K562 (cell line): ENCODE results near the gene EXOC4. TPM values are rescaled to one million over a fixed set of nuclear protein-coding genes. Genes with fewer than 3 reads are reported as not detected.

Source experiments
- ATAC-seq: fragments of 200-7000 bp; cut with Tn5 transposase; 3 replicates; pipeline ENCODE4 v1.9.1; 2020; ENCODE audit warnings: moderate library complexity
- BruUV-seq: library from RNA; stranded (reverse); fragments of 400-500 nt; replicated peaks from 2 replicates; lab custom pipeline; 2021; lab: Mats Ljungman, UMichigan
- CTCF ChIA-PET: fragments of 300-600 bp; formaldehyde crosslinking; extraction: SDS; loops from one replicate; lab custom pipeline; 2021; ENCODE audit warnings: low intra/inter-chr PET ratio; lab: Yijun Ruan, JAX
- POLR2A ChIA-PET: fragments of 300-600, 350-650 bp; sonication (Branson Sonifier 250); formaldehyde crosslinking; extraction: SDS; loops from one replicate; lab custom pipeline; 2021; ENCODE audit warnings: antibody characterized with exemption, inconsistent platforms; lab: Yijun Ruan, JAX
- DNase-seq, 4 experiments: peaks; one replicate each; pipeline versions ENCODE4 v3.0.0 to v3.0.0-alpha.2; 2011 to 2018; ENCODE audit warnings: low spot score in 3 of 4, mixed read lengths in 3 of 4; ENCODE audit errors: extremely low read depth in 1 of 4
- FAIRE-seq: peaks from 2 replicates; lab custom pipeline; 2011; peaks lifted over from hg19 to GRCh38; lab: Jason Lieb, UNC
- H2AFZ ChIP-seq: 2 replicates; pipeline ENCODE4 v1.6.0; 2011; ENCODE audit warnings: low read depth, low read length, control low read depth, inconsistent platforms
- H3K27ac ChIP-seq: fragments of 200-600 bp; 3 replicates; pipeline ENCODE4 v1.8.0; 2011; ENCODE audit warnings: low read depth, mild to moderate bottlenecking, control low read depth, inconsistent platforms, low read length, moderate library complexity, mixed read lengths; ENCODE audit errors: extremely low read depth
- H3K27me3 ChIP-seq, 2 experiments: fragments of 300-600 bp in 1 of 2; 2 replicates in 1 of 2; 3 replicates in 1 of 2; pipeline versions ENCODE4 v1.6.0 to v1.8.0; 2011; ENCODE audit warnings: inconsistent platforms in 2 of 2, low read length in 2 of 2, mild to moderate bottlenecking in 1 of 2, mixed read lengths in 1 of 2, moderate library complexity in 1 of 2; ENCODE audit not compliant: control insufficient read depth in 2 of 2, insufficient read depth in 2 of 2
- H3K36me3 ChIP-seq: fragments of 300-600 bp; 3 replicates; pipeline ENCODE4 v1.8.0; 2011; ENCODE audit warnings: mild to moderate bottlenecking, low read length, inconsistent platforms; ENCODE audit not compliant: control insufficient read depth, insufficient read depth
- H3K4me1 ChIP-seq, 2 experiments: fragments of 200-600 bp in 1 of 2; replicated peaks in 1 of 2; 2 replicates in 1 of 2; 3 replicates in 1 of 2; pipeline versions ENCODE4 v1.5.1 to v1.8.0; 2011; ENCODE audit warnings: inconsistent platforms in 2 of 2, low read length in 2 of 2, mild to moderate bottlenecking in 1 of 2, mixed read lengths in 1 of 2, moderate library complexity in 1 of 2; ENCODE audit not compliant: control insufficient read depth in 2 of 2, insufficient read depth in 2 of 2
- H3K4me2 ChIP-seq: 2 replicates; pipeline ENCODE4 v1.6.1; 2011; ENCODE audit warnings: low read length, control low read depth, inconsistent platforms, mixed read lengths; ENCODE audit not compliant: insufficient read depth
- H3K4me3 ChIP-seq: fragments of 200-600 bp; sonication (generic), shearing (Covaris generic); 2 replicates; pipeline ENCODE4 v1.5.1; 2016; ENCODE audit warnings: control low read depth, inconsistent platforms
- H3K79me2 ChIP-seq: fragments of 200-600 bp; 3 replicates; pipeline ENCODE4 v1.8.0; 2011; ENCODE audit warnings: low read length, inconsistent platforms; ENCODE audit not compliant: control insufficient read depth, insufficient read depth
- H3K9ac ChIP-seq, 2 experiments: 2 replicates each; pipeline versions ENCODE4 v1.6.0 to v1.6.1; 2011; ENCODE audit warnings: low read depth in 2 of 2, low read length in 2 of 2, control low read depth in 1 of 2, inconsistent platforms in 1 of 2, mild to moderate bottlenecking in 1 of 2, mixed read lengths in 1 of 2; ENCODE audit not compliant: insufficient read depth in 1 of 2
- H3K9me1 ChIP-seq: one replicate; pipeline ENCODE4 v1.6.0; 2011; ENCODE audit warnings: inconsistent platforms, mild to moderate bottlenecking, low read length, moderate library complexity; ENCODE audit not compliant: control insufficient read depth, insufficient read depth
- H3K9me3 ChIP-seq: replicated peaks from 2 replicates; pipeline ENCODE4 v1.5.1; 2011; ENCODE audit warnings: low read depth, low read length, inconsistent platforms; ENCODE audit not compliant: control insufficient read depth, insufficient read depth
- H4K20me1 ChIP-seq: replicated peaks from 2 replicates; pipeline ENCODE4 v1.6.1; 2011; ENCODE audit warnings: low read length, inconsistent platforms, mixed read lengths; ENCODE audit not compliant: control insufficient read depth, insufficient read depth
- C11orf30 ChIP-seq: fragments of 450-650 bp; IDR thresholded peaks from 2 replicates; pipeline ENCODE4 v1.6.1; 2016; ENCODE audit warnings: low read depth, mild to moderate bottlenecking
- MAFF ChIP-seq: IDR thresholded peaks from 2 replicates; pipeline ENCODE4 v1.6.1; 2012; ENCODE audit warnings: low read length, improper control_type of control experiment
- MAFG ChIP-seq: fragments of 450-650 bp; conservative IDR thresholded peaks from 2 replicates; pipeline ENCODE4 v1.6.1; 2016; ENCODE audit warnings: missing genetic modification characterization, missing compliant biosample characterization
- MAFK ChIP-seq: IDR thresholded peaks from 2 replicates; pipeline ENCODE4 v1.6.1; 2011; ENCODE audit warnings: low read length, improper control_type of control experiment
- RFX5 ChIP-seq: IDR thresholded peaks from 2 replicates; pipeline ENCODE4 v1.6.1; 2011; ENCODE audit warnings: low read depth, mild to moderate bottlenecking, improper control_type of control experiment, low read length
- ZNF316 ChIP-seq: fragments of 450-650 bp; IDR thresholded peaks from 2 replicates; pipeline ENCODE4 v1.6.1; 2016
- WGBS: fragments of 100-300 bp; shearing (Covaris generic); methylation state at CpG from one replicate; pipeline ENCODE4 v1.1.6; 2016; ENCODE audit warnings: low coverage, mixed read lengths; ENCODE audit not compliant: insufficient coverage; ENCODE audit errors: missing lambda C conversion rate; 5-methylcytosine and 5-hydroxymethylcytosine counted together
- in situ Hi-C: fragments of 300-500 bp; cut with MboI; formaldehyde crosslinking; loops from 4 replicates; pipeline ENCODE4 v1.15.0; 2018; ENCODE audit warnings: inconsistent platforms, mixed read lengths
- intact Hi-C: fragments of 100-400 bp; cut with micrococcal nuclease; formaldehyde crosslinking; loops from 2 replicates; pipeline ENCODE4 v1.14.2; 2022
- polyA plus RNA-seq, 8 experiments: library from polyadenylated mRNA; depleted of rRNA in 4 of 8; stranded (reverse) in 5 of 8; unstranded in 3 of 8; fragments of >200 nt; fragmentation: Nextera tagmentation in 2 of 8; fragmentation: Illumina TruSeq in 1 of 8; extraction: Ambion mirVana in 2 of 8; extraction: Trizol in 1 of 8; gene quantifications; 2 replicates each; pipeline versions ENCODE4 v1.2.1 to v1.2.3, GENCODE V29; 2011 to 2014; ENCODE audit warnings: inconsistent platforms in 1 of 8, missing spikeins in 1 of 8
- total RNA-seq, 7 experiments: library from RNA; depleted of rRNA in 6 of 7; stranded (reverse); fragments of >200 nt in 6 of 7; fragmentation: Illumina TruSeq in 2 of 7; extraction: Trizol in 2 of 7; gene quantifications; 2 replicates each; pipeline versions ENCODE4 v1.2.1 to v1.2.3, GENCODE V29; 2011 to 2021; ENCODE audit warnings: low replicate concordance in 1 of 7

The EXOC4 gene
- total and polyA plus RNA-seq, 9 of the 15 experiments (the other 6 are each of a cell fraction or from before 2014, with no cell fraction given), result 18.5 to 73.1 (median 46.6) TPM

GRCh38 chr7:133822001-133822641 lies 569.2 kb downstream of the EXOC4 start:
- H3K4me2 ChIP-seq, result no peak overlapping the region
- no peaks in the 10 kb centered on the region for H3K36me3 ChIP-seq
- H3K9ac ChIP-seq, result no peak overlapping the region
- ATAC-seq (no peak), FAIRE-seq (no peak), DNase-seq (no peak)
- 0 out of 2 replicates have a peak, but pooled peaks have one; percentile 36 for TF ChIP-seq MAFK
- TF ChIP-seq ZNF316, result peak; percentile 82
- peak; percentile 63 for TF ChIP-seq MAFF
- peak; percentile 48 for TF ChIP-seq MAFG
- peak; percentile 55; the same call in 1 of the 2 replicates for TF ChIP-seq C11orf30
- TF ChIP-seq RFX5, result no peak
- in situ Hi-C loops (no loop called here), intact Hi-C loops (no loop called here)
- H3K27ac ChIP-seq, result no peak overlapping the region
- H4K20me1 ChIP-seq, result no peaks in the 10 kb centered on the region
- H3K4me1 ChIP-seq, result no peaks in the 10 kb centered on the region
- no TSS peak for BruUV-seq
- H3K9me1 ChIP-seq, result no peaks in the 10 kb centered on the region
- no peak overlapping the region for H2AFZ ChIP-seq
- WGBS, result 40% methylated on average over 3 of the region's 3 CpGs
- CTCF ChIA-PET, result no interaction called here
- POLR2A ChIA-PET, result interaction anchor here (0.6 kb wide), 1 partner anchor 49 kb away, joined by 3 read pairs; no protein-coding TSS in a partner anchor
- H3K9me3 ChIP-seq, result no peaks in the 10 kb centered on the region
- H3K27me3 ChIP-seq, result no peaks in the 10 kb centered on the region
- H3K79me2 ChIP-seq, result no peaks in the 10 kb centered on the region
- no peak overlapping the region for H3K4me3 ChIP-seq
